HS-5 (cell line): Measurements from ENCODE around the gene CTU2.

Source experiments
- DNase-seq: peaks from one replicate; pipeline ENCODE4 v3.0.0-alpha.2; 2012; ENCODE audit warnings: low read depth

Gene CTU2

GRCh38 chr16:88761143-88761534 is 54.8 kb downstream of the CTU2 start:
- no peak for DNase-seq

DNA sequence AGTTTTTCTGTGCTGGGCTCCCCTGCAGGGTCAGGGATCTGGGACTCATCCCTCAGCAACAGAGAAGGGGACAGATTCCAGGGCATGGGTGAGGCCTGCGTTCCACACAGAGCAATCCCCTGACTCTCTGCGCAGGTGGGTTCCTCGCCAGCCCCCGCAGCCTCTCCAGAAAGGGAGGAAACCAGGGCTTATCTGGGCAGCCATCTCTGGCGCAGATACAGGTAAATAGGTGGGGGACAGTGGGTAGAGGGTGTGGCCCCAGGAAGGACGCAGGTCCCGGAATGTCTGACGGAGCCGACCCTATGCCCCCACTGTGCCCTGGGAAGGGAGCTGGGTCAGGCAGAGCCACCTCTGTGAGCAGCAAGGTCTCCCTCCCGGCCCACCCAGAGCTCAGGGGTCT is 55.5 kb downstream of the CTU2 start:
- no peak for DNase-seq

DNA sequence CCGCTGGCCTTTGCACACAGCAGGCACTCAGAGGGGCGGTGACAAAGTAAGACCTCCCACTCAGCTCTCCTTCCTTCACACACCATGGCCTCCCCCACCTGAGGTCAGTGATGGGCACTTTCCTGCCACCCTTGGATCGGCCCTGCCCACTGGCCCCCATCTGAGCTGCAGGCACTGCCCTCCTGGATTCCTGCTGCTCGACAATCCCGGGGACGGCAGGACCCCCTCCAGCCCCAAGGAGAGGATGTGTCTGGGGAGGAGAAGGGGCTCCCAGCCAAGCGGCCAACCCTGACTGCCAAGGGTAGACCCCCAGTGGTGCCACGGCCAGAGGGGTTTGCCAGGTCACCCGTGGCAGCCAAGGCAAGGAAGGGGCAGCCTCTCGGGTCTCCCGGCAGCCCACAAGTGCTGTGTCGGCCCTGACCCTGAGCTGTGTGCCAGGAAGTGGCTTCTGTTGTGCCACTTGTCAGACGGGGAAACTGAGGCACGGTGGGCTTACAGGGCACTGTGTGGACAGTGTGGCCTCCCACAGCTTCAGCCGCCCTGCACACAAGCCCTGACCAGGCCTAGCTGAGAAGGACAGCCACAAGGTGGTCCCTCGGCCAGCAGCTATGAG is 56.1 kb downstream of the CTU2 start:
- DNase-seq: no peak

DNA sequence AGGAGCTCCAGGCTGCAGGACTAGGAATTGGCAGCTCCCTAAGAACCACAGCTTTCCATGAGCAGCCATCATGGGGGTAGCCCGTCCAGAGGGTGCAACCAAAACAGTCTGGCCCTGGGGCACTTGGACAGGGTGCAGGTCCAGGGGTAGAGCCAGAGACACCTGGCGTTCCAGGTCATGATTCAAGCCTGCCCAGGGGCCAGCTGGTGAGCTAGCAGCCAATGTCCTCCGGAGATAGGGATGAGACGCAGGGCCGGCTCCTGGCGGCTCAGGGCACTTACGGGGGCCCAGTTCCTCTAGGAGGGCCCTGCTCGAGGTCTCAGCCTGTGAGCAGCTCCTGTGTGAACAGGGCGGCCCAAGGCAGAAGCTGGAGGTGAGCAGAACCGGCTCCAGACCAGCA is 56.6 kb downstream of the CTU2 start:
- DNase-seq: no peak

DNA sequence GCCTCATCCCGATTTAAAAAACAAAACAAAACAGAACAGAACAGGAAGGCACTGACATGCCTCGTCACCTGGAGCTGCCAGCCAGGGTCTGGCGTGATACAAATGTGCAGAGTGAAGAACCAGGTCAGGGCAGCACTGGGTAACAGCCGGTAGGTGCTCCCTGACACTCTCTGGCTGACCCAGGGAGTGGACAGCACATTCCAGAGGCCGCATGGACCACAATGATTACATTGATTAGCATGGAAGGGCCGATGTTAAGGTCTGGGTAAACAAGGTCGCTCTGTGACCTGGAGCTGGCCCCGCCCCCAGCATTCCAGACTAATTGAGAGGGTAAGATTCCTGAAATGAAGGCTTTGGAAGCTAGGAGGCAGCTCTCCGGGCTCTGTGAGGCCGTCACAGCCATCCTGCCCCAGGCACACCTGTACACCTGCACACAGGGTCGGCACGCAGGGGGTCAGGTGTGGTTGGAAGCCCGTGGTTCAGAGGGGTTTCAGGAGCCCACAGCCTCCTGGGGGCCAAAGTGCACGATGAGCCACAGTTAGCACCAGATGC is 57.3 kb downstream of the CTU2 start:
- no peak for DNase-seq

GRCh38 chr16:88764080-88764479 is 57.8 kb downstream of the CTU2 start:
- no peak for DNase-seq

DNA sequence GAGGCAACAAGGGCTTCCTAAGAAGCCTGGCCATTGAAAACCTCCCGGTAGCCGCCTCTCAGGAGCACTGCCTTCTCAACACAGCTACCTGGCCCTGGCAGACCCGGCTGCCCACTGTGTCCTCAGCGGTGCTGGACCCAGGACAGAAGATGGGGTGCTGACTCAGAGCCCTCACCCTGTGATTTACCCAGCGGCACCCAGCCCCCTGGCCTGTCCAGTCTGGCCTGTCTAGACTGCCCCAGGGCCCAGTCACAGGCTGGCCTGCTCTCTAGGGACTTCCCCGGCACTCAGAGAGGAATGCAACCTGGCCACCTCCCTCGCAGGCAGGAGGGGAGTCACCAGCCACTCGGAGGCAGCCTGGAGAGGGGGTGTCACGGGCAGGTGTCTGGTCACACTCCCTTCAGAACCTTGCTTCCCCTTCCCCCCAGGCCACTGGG is 58.6 kb downstream of the CTU2 start:
- DNase-seq: no peak
